Endothelial cell of umbilical vein (primary cell): Measurements from ENCODE around the gene VSX1. TPM values are rescaled to one million over a fixed set of nuclear protein-coding genes. Genes with fewer than 3 reads are reported as not detected.

ENCODE experiments used
- BruUV-seq: library from RNA; stranded (reverse); fragments of 400-500 nt; replicated peaks from 2 replicates; lab custom pipeline; 2021; lab: Mats Ljungman, UMichigan
- CTCF ChIA-PET: fragments of 300-600, 350-600 bp; sonication (Branson Sonifier 250); formaldehyde crosslinking; loops from one replicate; lab custom pipeline; 2021; ENCODE audit warnings: antibody characterized with exemption, inconsistent platforms; lab: Charles Lee
- POLR2A ChIA-PET: fragments of 300-600, 350-600 bp; sonication (Branson Sonifier 250); formaldehyde crosslinking; loops from one replicate; lab custom pipeline; 2021; ENCODE audit warnings: antibody characterized with exemption, inconsistent platforms; lab: Charles Lee
- DNase-seq: peaks from one replicate; pipeline ENCODE4 v3.0.0-alpha.2; 2011; ENCODE audit warnings: low read depth, low spot score
- FAIRE-seq: peaks from 2 replicates; lab custom pipeline; 2011; peaks lifted over from hg19 to GRCh38; lab: Jason Lieb, UNC
- H2AFZ ChIP-seq: 2 replicates; pipeline ENCODE4 v1.6.0; 2012; ENCODE audit warnings: low read depth, low read length, control low read depth, inconsistent platforms
- H3K27ac ChIP-seq: 2 replicates; pipeline ENCODE4 v1.5.1; 2011; ENCODE audit warnings: low read depth, mild to moderate bottlenecking, control low read depth, low read length, moderate library complexity; ENCODE audit not compliant: insufficient read depth
- H3K27me3 ChIP-seq, 2 experiments: 2 replicates each; pipeline versions ENCODE4 v1.6.0 to v1.6.1; 2011; ENCODE audit warnings: low read length in 2 of 2, mixed read lengths in 1 of 2; ENCODE audit not compliant: control insufficient read depth in 2 of 2, insufficient read depth in 2 of 2
- H3K36me3 ChIP-seq, 2 experiments: 2 replicates in 1 of 2; 3 replicates in 1 of 2; pipeline ENCODE4 v1.5.1; 2011; ENCODE audit warnings: low read length in 2 of 2, mild to moderate bottlenecking in 1 of 2, moderate library complexity in 1 of 2; ENCODE audit not compliant: control insufficient read depth in 2 of 2, insufficient read depth in 2 of 2; ENCODE audit errors: extremely low read depth in 1 of 2
- H3K4me1 ChIP-seq: 3 replicates; pipeline ENCODE4 v1.5.1; 2011; ENCODE audit warnings: mild to moderate bottlenecking, low read length; ENCODE audit not compliant: control insufficient read depth, insufficient read depth; ENCODE audit errors: extremely low read depth
- H3K4me2 ChIP-seq: 2 replicates; pipeline ENCODE4 v1.6.1; 2011; ENCODE audit warnings: low read length, control low read depth, mixed read lengths; ENCODE audit not compliant: insufficient read depth
- H3K4me3 ChIP-seq, 3 experiments: fragments of 200-600 bp in 1 of 3; sonication (generic), shearing (Covaris generic) in 1 of 3; replicated peaks in 1 of 3; 2 replicates each; pipeline ENCODE4 v1.5.1; 2011 to 2016; ENCODE audit warnings: control low read depth in 3 of 3, low read length in 3 of 3, mild to moderate bottlenecking in 2 of 3, inconsistent platforms in 1 of 3, low read depth in 1 of 3, moderate library complexity in 1 of 3; ENCODE audit not compliant: insufficient read depth in 1 of 3
- H3K79me2 ChIP-seq: 2 replicates; pipeline ENCODE4 v1.6.0; 2012; ENCODE audit warnings: low read length, inconsistent platforms; ENCODE audit not compliant: control insufficient read depth, insufficient read depth
- H3K9ac ChIP-seq: replicated peaks from 2 replicates; pipeline ENCODE3; 2011; ENCODE audit warnings: low read length, control low read depth; ENCODE audit not compliant: insufficient read depth; ENCODE audit errors: extremely low read depth
- H3K9me1 ChIP-seq: replicated peaks from 3 replicates; pipeline ENCODE4 v1.6.0; 2011; ENCODE audit warnings: mild to moderate bottlenecking, low read length; ENCODE audit not compliant: control insufficient read depth, insufficient read depth; ENCODE audit errors: extremely low read depth
- H3K9me3 ChIP-seq: replicated peaks from 2 replicates; pipeline ENCODE4 v1.5.1; 2012; ENCODE audit warnings: low read length, inconsistent platforms; ENCODE audit not compliant: control insufficient read depth, insufficient read depth
- H4K20me1 ChIP-seq: replicated peaks from 2 replicates; pipeline ENCODE3; 2011; ENCODE audit warnings: mild to moderate bottlenecking, low read length; ENCODE audit not compliant: control insufficient read depth, insufficient read depth; ENCODE audit errors: extremely low read depth
- CTCF ChIP-seq, 2 donors: IDR thresholded peaks; 1 replicate in 1 of 2; 2 replicates in 1 of 2; pipeline ENCODE4 v1.5.1; 2011; ENCODE audit warnings: low read length in 2 of 2, mild to moderate bottlenecking in 2 of 2, moderate library complexity in 2 of 2, control low read depth in 1 of 2, inconsistent platforms in 1 of 2, low read depth in 1 of 2; ENCODE audit not compliant: insufficient read depth in 1 of 2; ENCODE audit errors: extremely low read depth in 1 of 2
- EZH2 ChIP-seq: IDR thresholded peaks from 2 replicates; pipeline ENCODE4 v1.6.1; 2012; ENCODE audit warnings: borderline replicate concordance, low read depth, mild to moderate bottlenecking, moderate library complexity, low read length, inconsistent platforms; ENCODE audit not compliant: severe bottlenecking
- GATA2 ChIP-seq: IDR thresholded peaks from 2 replicates; pipeline ENCODE4 v1.7.0; 2011; ENCODE audit warnings: low read depth, mild to moderate bottlenecking, moderate library complexity, mixed read lengths, low read length; ENCODE audit not compliant: insufficient read length, insufficient read depth
- JUN ChIP-seq: IDR thresholded peaks from 2 replicates; pipeline ENCODE4 v1.6.1; 2011; ENCODE audit warnings: borderline replicate concordance, low read depth; ENCODE audit not compliant: insufficient read length, insufficient read depth
- MAX ChIP-seq: IDR thresholded peaks from 2 replicates; pipeline ENCODE4 v1.6.1; 2011; ENCODE audit not compliant: insufficient read depth, insufficient read length
- MYC ChIP-seq: IDR thresholded peaks from one replicate; pipeline ENCODE4 v1.6.1; 2011; ENCODE audit warnings: mild to moderate bottlenecking, low read depth, low read length
- POLR2AphosphoS5 ChIP-seq: IDR thresholded peaks from 2 replicates; pipeline ENCODE4 v1.6.1; 2012; ENCODE audit warnings: low read depth, mild to moderate bottlenecking, control low read depth, low read length, moderate library complexity; ENCODE audit not compliant: insufficient read depth
- dilution Hi-C: fragments of 300-500 bp; cut with MboI; formaldehyde crosslinking; loops from one replicate; pipeline ENCODE4 v1.15.0; 2019; ENCODE audit warnings: low sequenced_read_pairs; ENCODE audit not compliant: extremely low pct_ligation_motif_present
- intact Hi-C: fragments of 100-400 bp; cut with micrococcal nuclease; formaldehyde crosslinking; loops from one replicate; pipeline ENCODE4 v1.10.0; 2022
- polyA plus RNA-seq, 4 experiments: library from polyadenylated mRNA; depleted of rRNA in 3 of 4; stranded (reverse) in 3 of 4; unstranded in 1 of 4; fragments of >200 nt; gene quantifications; 2 replicates each; pipeline versions ENCODE4 v1.2.1 to v1.2.3, GENCODE V29; 2011 to 2012; ENCODE audit warnings: missing spikeins in 1 of 4
- total RNA-seq: library from RNA; stranded (reverse); gene quantifications from 2 replicates; pipeline ENCODE4 v1.2.3, GENCODE V29; 2021

Gene VSX1
- total and polyA plus RNA-seq, 2 donors (not counting 3 experiments of a cell fraction or from before 2014, with no cell fraction given), result not detected

- H4K20me1 ChIP-seq, result no peaks in the 10 kb centered on the region
- intact Hi-C loops, result no loop called here
- DNase-seq, result no peak
- H3K4me2 ChIP-seq, result no peak overlapping the region
- H3K9ac ChIP-seq, result no peak overlapping the region
- TF ChIP-seq MAX (no peak), POLR2AphosphoS5 (no peak), JUN (no peak), CTCF (IDR thresholded peaks at IDR 0.05; ENCODE audit: extremely low read depth in 1 of 2, insufficient read depth in 1 of 2, low read depth in 1 of 2, low read length in 2 of 2) (no peak)
- no peaks in the 10 kb centered on the region for H3K36me3 ChIP-seq
- BruUV-seq, result no TSS peak
- ChIA-PET CTCF (interaction anchor here (1.0 to 4.4 kb wide), 7 partner anchors 30 to 335 kb away, joined by 3 to 96 read pairs (median 5); partner anchors contain the start of genes APMAP and PYGB), POLR2A (no interaction called here)
- no peaks in the 10 kb centered on the region for H3K9me3 ChIP-seq
- H2AFZ ChIP-seq, result no peak overlapping the region
- no peaks in the 10 kb centered on the region for H3K79me2 ChIP-seq
- no peak for FAIRE-seq
- H3K27ac ChIP-seq, result no peak overlapping the region
- H3K9me1 ChIP-seq, result no peaks in the 10 kb centered on the region
- dilution Hi-C loops, result no loop called here
- peaks cover 15 to 16% of the 10 kb centered on the region in 2 experiments for H3K27me3 ChIP-seq
- no peaks in the 10 kb centered on the region for H3K4me1 ChIP-seq
- H3K4me3 ChIP-seq, result no peak overlapping the region
These were observed 18.0 kb downstream of the VSX1 start for GRCh38 chr20:25063981-25064380.

GRCh38 chr20:25063546-25063945, 18.4 kb downstream of the VSX1 start:
- Histone ChIP-seq H3K36me3 (no peaks in the 10 kb centered on the region), H3K79me2 (no peaks in the 10 kb centered on the region), H3K27me3 (peaks cover 15 to 16% of the 10 kb centered on the region in 2 experiments), H3K9me1 (no peaks in the 10 kb centered on the region), H3K27ac (no peak overlapping the region), H4K20me1 (no peaks in the 10 kb centered on the region), H3K9me3 (no peaks in the 10 kb centered on the region), H3K4me1 (no peaks in the 10 kb centered on the region), H3K4me2 (no peak overlapping the region), H3K9ac (no peak overlapping the region), H3K4me3 (no peak overlapping the region), H2AFZ (no peak overlapping the region)
- FAIRE-seq (no peak), DNase-seq (no peak)
- POLR2A ChIA-PET, result no interaction called here
- no TSS peak for BruUV-seq
- intact Hi-C loops, result no loop called here
- TF ChIP-seq POLR2AphosphoS5 (no peak), MAX (no peak), GATA2 (no peak), MYC (no peak), EZH2 (no peak)
- CTCF ChIA-PET, result interaction anchor here (1.1 to 4.4 kb wide), 5 partner anchors 30 to 336 kb away, joined by 3 to 96 read pairs (median 5); partner anchors contain the start of genes APMAP and PYGB
- dilution Hi-C loops, result no loop called here
